GM23338 (cell line): Measurements from ENCODE around the gene MACROD1. TPM values are rescaled to one million over a fixed set of nuclear protein-coding genes. Genes with fewer than 3 reads are reported as not detected.

ENCODE experiments used
- ATAC-seq: fragments of 200-7000 bp; cut with Tn5 transposase; 3 replicates; pipeline ENCODE4 v1.9.1; 2020
- DNase-seq: peaks from one replicate; pipeline ENCODE4 v3.0.0-alpha.2; 2015; ENCODE audit warnings: low spot score
- H2AFZ ChIP-seq: fragments of 200-600 bp; sonication (generic); 2 replicates; pipeline ENCODE4 v1.8.0; 2016; ENCODE audit warnings: antibody characterized with exemption, mild to moderate bottlenecking, moderate library complexity
- H3F3A ChIP-seq: fragments of 200-600 bp; sonication (generic); replicated peaks from 2 replicates; pipeline ENCODE4 v1.8.0; 2017; ENCODE audit warnings: antibody characterized with exemption, mixed run types, low read depth
- H3K27ac ChIP-seq: fragments of 200-600 bp; sonication (generic); 2 replicates; pipeline ENCODE4 v1.6.1; 2016; ENCODE audit warnings: low read depth
- H3K27me3 ChIP-seq: fragments of 200-600 bp; sonication (generic); 2 replicates; pipeline ENCODE4 v1.8.0; 2016; ENCODE audit warnings: mild to moderate bottlenecking, mixed run types, moderate library complexity; ENCODE audit not compliant: insufficient read depth
- H3K36me3 ChIP-seq: fragments of 200-600 bp; sonication (generic); 2 replicates; pipeline ENCODE4 v1.8.0; 2016; ENCODE audit warnings: mild to moderate bottlenecking; ENCODE audit not compliant: insufficient read depth
- H3K4me1 ChIP-seq: fragments of 200-600 bp; sonication (generic); 2 replicates; pipeline ENCODE4 v1.8.0; 2016; ENCODE audit warnings: mild to moderate bottlenecking, moderate library complexity; ENCODE audit not compliant: insufficient read depth
- H3K4me2 ChIP-seq: fragments of 200-600 bp; sonication (generic); 2 replicates; pipeline ENCODE4 v1.7.1; 2017; ENCODE audit warnings: mixed run types
- H3K4me3 ChIP-seq: fragments of 200-600 bp; sonication (generic); 2 replicates; pipeline ENCODE4 v1.6.1; 2016; ENCODE audit warnings: mixed run types
- H3K79me2 ChIP-seq: fragments of 200-600 bp; sonication (generic); replicated peaks from 2 replicates; pipeline ENCODE4 v1.8.0; 2017; ENCODE audit warnings: mild to moderate bottlenecking; ENCODE audit not compliant: insufficient read depth
- H3K9me2 ChIP-seq: fragments of 200-600 bp; sonication (generic); 2 replicates; pipeline ENCODE4 v1.8.0; 2017; ENCODE audit not compliant: insufficient read depth
- H4K20me1 ChIP-seq: fragments of 200-600 bp; sonication (generic); replicated peaks from 2 replicates; pipeline ENCODE4 v1.8.0; 2017; ENCODE audit warnings: mild to moderate bottlenecking; ENCODE audit not compliant: insufficient read depth
- H3K27ac Mint-ChIP-seq: 2 replicates; pipeline ENCODE4 v1.8.0; 2020; ENCODE audit warnings: inconsistent platforms, mild to moderate bottlenecking, moderate library complexity, mixed read lengths
- H3K27me3 Mint-ChIP-seq: 3 replicates; pipeline ENCODE4 v1.8.0; 2022; ENCODE audit warnings: low read depth, mild to moderate bottlenecking, moderate library complexity, mixed read lengths, inconsistent platforms; ENCODE audit not compliant: insufficient read depth, poor library complexity
- H3K36me3 Mint-ChIP-seq: 3 replicates; pipeline ENCODE4 v1.8.0; 2021; ENCODE audit warnings: low read depth, mild to moderate bottlenecking, inconsistent platforms, moderate library complexity, mixed read lengths
- H3K4me1 Mint-ChIP-seq: 3 replicates; pipeline ENCODE4 v1.8.0; 2020; ENCODE audit warnings: mild to moderate bottlenecking, inconsistent platforms, mixed read lengths
- H3K4me3 Mint-ChIP-seq: 3 replicates; pipeline ENCODE4 v1.8.0; 2021; ENCODE audit warnings: moderate library complexity, mild to moderate bottlenecking, inconsistent platforms, mixed read lengths
- H3K9me3 Mint-ChIP-seq: 3 replicates; pipeline ENCODE4 v1.8.0; 2020; ENCODE audit warnings: moderate library complexity, mild to moderate bottlenecking, inconsistent platforms, mixed read lengths
- ETS1 ChIP-seq: IDR thresholded peaks from 2 replicates; pipeline ENCODE4 v1.6.1; 2016; ENCODE audit warnings: antibody characterized with exemption
- EZH2phosphoT487 ChIP-seq: fragments of 200-600 bp; sonication (generic); IDR thresholded peaks from one replicate; pipeline ENCODE4 v1.8.1; 2018; ENCODE audit warnings: antibody characterized with exemption; ENCODE audit not compliant: unreplicated experiment
- JUNB ChIP-seq: IDR thresholded peaks from one replicate; pipeline ENCODE4 v1.6.1; 2016; ENCODE audit warnings: antibody characterized with exemption; ENCODE audit not compliant: unreplicated experiment
- NANOG ChIP-seq: IDR thresholded peaks from 2 replicates; pipeline ENCODE4 v1.6.1; 2016; ENCODE audit warnings: antibody characterized with exemption, borderline replicate concordance
- POLR2AphosphoS5 ChIP-seq: IDR thresholded peaks from 2 replicates; pipeline ENCODE4 v1.6.1; 2016; ENCODE audit warnings: antibody characterized with exemption, low read depth
- REST ChIP-seq: IDR thresholded peaks from one replicate; pipeline ENCODE4 v1.6.1; 2018; ENCODE audit warnings: antibody characterized with exemption; ENCODE audit not compliant: unreplicated experiment
- ZNF114 ChIP-seq: fragments of 250-450 bp; sonication (Bioruptor Pico); IDR thresholded peaks from 2 replicates; pipeline ENCODE4 v1.5.0; 2020; ENCODE audit warnings: mild to moderate bottlenecking, moderate library complexity
- ZNF331 ChIP-seq: fragments of 250-450 bp; sonication (Bioruptor Pico); IDR thresholded peaks from 2 replicates; pipeline ENCODE4 v1.5.0; 2020; ENCODE audit warnings: low read depth, mild to moderate bottlenecking, moderate library complexity
- ZNF462 ChIP-seq: fragments of 250-450 bp; sonication (Bioruptor Pico); IDR thresholded peaks from 2 replicates; pipeline ENCODE4 v1.5.0; 2020; ENCODE audit warnings: mild to moderate bottlenecking, moderate library complexity
- polyA plus RNA-seq: library from polyadenylated mRNA; unstranded; fragments of >200 nt; fragmentation: Nextera tagmentation; extraction: Ambion mirVana; gene quantifications from 2 replicates; pipeline ENCODE4 v1.2.1, GENCODE V29; 2016
- total RNA-seq: library from RNA; depleted of rRNA; stranded (reverse); fragments of >200 nt; shearing (Covaris generic); gene quantifications from 2 replicates; pipeline ENCODE4 v1.2.3, GENCODE V29; 2014

Gene MACROD1
- total and polyA plus RNA-seq, 2 experiments from 2014 or later = 33.0 to 51.6 TPM

- no peaks in the 10 kb centered on the region for H3K79me2 ChIP-seq
- Mint-ChIP-seq H3K4me3 (peak overlapping the region; percentile 20; the same call in 1 of the 3 replicates), H3K27ac (no peak overlapping the region), H3K27me3 (peaks cover 40% of the 10 kb centered on the region), H3K4me1 (peaks cover 27% of the 10 kb centered on the region), H3K36me3 (no peaks in the 10 kb centered on the region), H3K9me3 (no peaks in the 10 kb centered on the region)
- peak; percentile 86 for ATAC-seq
- H3K4me3 ChIP-seq = no peak overlapping the region
- no peaks in the 10 kb centered on the region for H3K36me3 ChIP-seq
- H2AFZ ChIP-seq = no peak overlapping the region
- no peaks in the 10 kb centered on the region; the same call in 1 of the 2 replicates for H4K20me1 ChIP-seq
- peaks cover 14% of the 10 kb centered on the region; the same call in 1 of the 2 replicates for H3K4me1 ChIP-seq
- peak overlapping the region; percentile 55; the same call in 1 of the 2 replicates for H3K4me2 ChIP-seq
- H3K27me3 ChIP-seq = peaks cover 90% of the 10 kb centered on the region
- H3K9me2 ChIP-seq = no peaks in the 10 kb centered on the region
- 0 out of 2 replicates have a peak, but pooled peaks cover 11% of the 10 kb centered on the region for H3F3A ChIP-seq
- TF ChIP-seq ZNF462 (CRISPR knock-in tag) (no peak), NANOG (no peak), POLR2AphosphoS5 (no peak), ZNF331 (CRISPR knock-in tag) (no peak), ZNF114 (CRISPR knock-in tag) (no peak), EZH2phosphoT487 (no peak), REST (no peak), ETS1 (no peak), JUNB (no peak)
- no peak overlapping the region for H3K27ac ChIP-seq
- DNase-seq = peak; percentile 82
These were observed 112.2 kb downstream of the MACROD1 start for GRCh38 chr11:64053699-64054098.
